CD4-positive, alpha-beta T cell treated with Interleukin-12 subunit alpha and Interleukin-12 subunit beta, for 1 hour (primary cell): ENCODE data around the gene CYP46A1.

Experiments
- DNase-seq: peaks from one replicate; pipeline ENCODE4 v3.0.0-alpha.2; 2020

The CYP46A1 gene

GRCh38 chr14:99689266-99690236 lies 5.5 kb downstream of the CYP46A1 start:
- DNase-seq = no peak

GRCh38 chr14:99690636-99691035 lies 6.5 kb downstream of the CYP46A1 start:
- DNase-seq = no peak

GRCh38 chr14:99691111-99691885 lies 7.2 kb downstream of the CYP46A1 start:
- no peak for DNase-seq

- DNase-seq = no peak
Observed at GRCh38 chr14:99693918-99694317, 9.8 kb downstream of the CYP46A1 start.

- no peak for DNase-seq
Observed at GRCh38 chr14:99696929-99697328, 12.8 kb downstream of the CYP46A1 start.

GRCh38 chr14:99698236-99698635 lies 14.1 kb downstream of the CYP46A1 start:
- DNase-seq = no peak

- DNase-seq = no peak
Observed at GRCh38 chr14:99698642-99699041, 14.5 kb downstream of the CYP46A1 start.

GRCh38 chr14:99699085-99699760 lies 15.1 kb downstream of the CYP46A1 start:
- no peak for DNase-seq

- DNase-seq = no peak
Observed at GRCh38 chr14:99699861-99700260, 15.8 kb downstream of the CYP46A1 start.

- DNase-seq = no peak
Observed at GRCh38 chr14:99700379-99700778, 16.3 kb downstream of the CYP46A1 start.

- no peak for DNase-seq
Observed at GRCh38 chr14:99701260-99701659, 17.2 kb downstream of the CYP46A1 start.

GRCh38 chr14:99702115-99702514 lies 18.0 kb downstream of the CYP46A1 start:
- DNase-seq = no peak

- no peak for DNase-seq
Observed at GRCh38 chr14:99703381-99703780, 19.3 kb downstream of the CYP46A1 start.

GRCh38 chr14:99704037-99704436 lies 19.9 kb downstream of the CYP46A1 start:
- DNase-seq = no peak

GRCh38 chr14:99706107-99706900 lies 22.2 kb downstream of the CYP46A1 start:
- DNase-seq = no peak

GRCh38 chr14:99707420-99707819 lies 23.3 kb downstream of the CYP46A1 start:
- DNase-seq = no peak

GRCh38 chr14:99707921-99708320 lies 23.8 kb downstream of the CYP46A1 start:
- DNase-seq = no peak

- DNase-seq = no peak
Observed at GRCh38 chr14:99708449-99708848, 24.4 kb downstream of the CYP46A1 start.

- DNase-seq = no peak
Observed at GRCh38 chr14:99713972-99714371, 29.9 kb downstream of the CYP46A1 start.

GRCh38 chr14:99715266-99716000 lies 31.3 kb downstream of the CYP46A1 start:
- no peak for DNase-seq

GRCh38 chr14:99716091-99716849 lies 32.2 kb downstream of the CYP46A1 start:
- DNase-seq = no peak
